ENCODE measurements around the gene CACNA2D2.

The CACNA2D2 gene

DNA sequence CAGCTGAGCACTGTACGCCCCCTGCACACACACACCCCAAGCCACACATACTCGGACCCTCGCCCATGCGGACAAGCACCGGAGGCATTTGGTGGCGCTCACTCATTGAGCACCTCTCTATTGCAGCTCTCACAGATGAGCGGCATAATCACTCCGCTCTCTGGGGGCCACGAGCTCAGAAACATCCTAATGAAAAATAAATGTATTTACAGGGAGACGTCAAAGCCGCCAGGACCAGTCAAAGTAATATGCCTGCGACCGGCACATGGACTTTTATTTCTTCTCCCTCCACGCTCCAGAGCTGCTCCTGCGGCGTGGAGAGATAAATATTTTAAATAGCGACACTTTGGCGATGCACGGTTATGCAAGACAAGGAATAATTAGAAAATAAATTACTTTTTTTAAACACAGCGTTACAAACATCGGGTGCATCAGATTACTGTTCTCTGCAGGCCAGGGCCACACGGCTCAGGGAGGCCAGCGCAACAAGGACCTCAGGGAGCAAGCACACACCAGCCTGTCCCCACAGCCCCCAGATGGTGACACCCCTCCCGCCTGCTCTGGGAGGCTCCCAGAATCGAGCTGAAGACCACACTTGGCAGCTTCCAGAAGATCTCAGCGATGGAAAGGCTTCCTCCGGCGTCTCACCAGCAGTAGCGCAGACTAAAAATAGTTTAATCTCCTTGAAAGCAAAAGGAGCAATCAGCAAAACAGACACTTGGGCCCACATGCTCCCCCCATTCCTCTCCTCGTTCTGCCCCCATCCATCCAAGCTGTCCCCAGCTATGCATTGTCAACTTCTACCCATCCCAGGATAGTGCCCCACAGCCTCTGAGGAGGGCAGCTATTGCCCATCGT lies 48.0 kb downstream of the CACNA2D2 start:
- Histone ChIP-seq H3K79me2 (ENCODE audit: insufficient read depth, low read length) (no peaks in the 10 kb centered on the region), H3K36me3 (ENCODE audit: low read length) (no peaks in the 10 kb centered on the region), H3K4me2 (ENCODE audit: low read depth, low read length, poor library complexity, severe bottlenecking) (no peak overlapping the region), H3K4me3 (ENCODE audit: insufficient read depth, low read length, poor library complexity, severe bottlenecking) (no peak overlapping the region), H3K27me3 (ENCODE audit: low read length) (no peaks in the 10 kb centered on the region), H2AFZ (ENCODE audit: low read depth, low read length, severe bottlenecking) (no peak overlapping the region), H3K9me3 (ENCODE audit: insufficient read depth, low read length) (no peaks in the 10 kb centered on the region), H3K9ac (ENCODE audit: low read length) (no peak overlapping the region), H3K9me2 (replicated peaks; ENCODE audit: insufficient read depth, low read length) (no peaks in the 10 kb centered on the region), H4K20me1 (ENCODE audit: low read depth, low read length) (no peaks in the 10 kb centered on the region), H3K27ac (ENCODE audit: low read depth, low read length) (no peak overlapping the region), H3F3A (ENCODE audit: insufficient read depth) (no peaks in the 10 kb centered on the region)
- TF ChIP-seq, protein P1, sequence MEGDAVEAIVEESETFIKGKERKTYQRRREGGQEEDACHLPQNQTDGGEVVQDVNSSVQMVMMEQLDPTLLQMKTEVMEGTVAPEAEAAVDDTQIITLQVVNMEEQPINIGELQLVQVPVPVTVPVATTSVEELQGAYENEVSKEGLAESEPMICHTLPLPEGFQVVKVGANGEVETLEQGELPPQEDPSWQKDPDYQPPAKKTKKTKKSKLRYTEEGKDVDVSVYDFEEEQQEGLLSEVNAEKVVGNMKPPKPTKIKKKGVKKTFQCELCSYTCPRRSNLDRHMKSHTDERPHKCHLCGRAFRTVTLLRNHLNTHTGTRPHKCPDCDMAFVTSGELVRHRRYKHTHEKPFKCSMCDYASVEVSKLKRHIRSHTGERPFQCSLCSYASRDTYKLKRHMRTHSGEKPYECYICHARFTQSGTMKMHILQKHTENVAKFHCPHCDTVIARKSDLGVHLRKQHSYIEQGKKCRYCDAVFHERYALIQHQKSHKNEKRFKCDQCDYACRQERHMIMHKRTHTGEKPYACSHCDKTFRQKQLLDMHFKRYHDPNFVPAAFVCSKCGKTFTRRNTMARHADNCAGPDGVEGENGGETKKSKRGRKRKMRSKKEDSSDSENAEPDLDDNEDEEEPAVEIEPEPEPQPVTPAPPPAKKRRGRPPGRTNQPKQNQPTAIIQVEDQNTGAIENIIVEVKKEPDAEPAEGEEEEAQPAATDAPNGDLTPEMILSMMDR (IDR thresholded peaks at IDR 0.05; ENCODE audit: insufficient read depth, low read length, poor library complexity, severe bottlenecking), result no peak
- TF ChIP-seq EZH2phosphoT487 (conservative IDR thresholded peaks at IDR 0.05; ENCODE audit: low read length), result no peak

DNA sequence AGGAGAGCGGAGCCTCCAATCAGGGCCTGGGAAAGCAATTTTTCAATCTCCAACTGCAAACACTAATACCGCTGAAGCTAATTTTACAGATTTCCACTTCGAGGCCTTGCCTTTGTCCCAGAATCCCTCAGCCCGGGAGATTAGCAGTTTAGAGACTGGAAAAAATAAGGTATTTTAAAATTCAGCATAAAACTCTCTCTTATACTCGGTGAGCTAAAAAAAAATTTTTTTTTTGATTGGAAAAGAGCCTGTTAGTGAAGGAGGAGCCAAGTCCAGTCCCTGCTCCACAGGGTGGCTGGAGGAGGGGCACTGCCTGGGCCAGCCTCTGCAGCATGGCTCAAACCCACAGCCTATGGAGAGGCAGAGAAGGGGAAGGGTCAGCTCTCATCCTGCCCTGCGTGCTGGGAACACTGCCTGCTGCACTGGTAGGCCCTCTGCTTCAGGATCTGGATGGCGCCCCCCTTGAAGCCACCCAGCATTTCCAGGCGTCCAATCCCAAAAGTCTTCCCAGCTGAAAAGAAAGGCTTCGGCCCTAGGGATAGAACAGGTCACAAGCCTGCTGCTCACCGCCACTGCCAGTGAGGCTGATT lies 48.9 kb downstream of the CACNA2D2 start:
- H2AFZ ChIP-seq (ENCODE audit: low read depth, low read length, severe bottlenecking), result no peak overlapping the region
- H3K27me3 ChIP-seq (ENCODE audit: low read length), result no peaks in the 10 kb centered on the region
- H3K9me3 ChIP-seq (ENCODE audit: insufficient read depth, low read length), result no peaks in the 10 kb centered on the region
- H3K9ac ChIP-seq (ENCODE audit: low read length), result no peak overlapping the region
- H3K4me2 ChIP-seq (ENCODE audit: low read depth, low read length, poor library complexity, severe bottlenecking), result no peak overlapping the region
- H3K27ac ChIP-seq (ENCODE audit: low read depth, low read length), result no peak overlapping the region
- TF ChIP-seq, protein P1 (IDR thresholded peaks at IDR 0.05; ENCODE audit: insufficient read depth, low read length, poor library complexity, severe bottlenecking), result no peak
- no peak for TF ChIP-seq EZH2phosphoT487 (conservative IDR thresholded peaks at IDR 0.05; ENCODE audit: low read length)
- H3K36me3 ChIP-seq (ENCODE audit: low read length), result no peaks in the 10 kb centered on the region
- H3F3A ChIP-seq (ENCODE audit: insufficient read depth), result no peaks in the 10 kb centered on the region
- no peak overlapping the region for H3K4me3 ChIP-seq (ENCODE audit: insufficient read depth, low read length, poor library complexity, severe bottlenecking)
- H3K9me2 ChIP-seq (replicated peaks; ENCODE audit: insufficient read depth, low read length), result no peaks in the 10 kb centered on the region
- no peaks in the 10 kb centered on the region for H3K79me2 ChIP-seq (ENCODE audit: insufficient read depth, low read length)
- H4K20me1 ChIP-seq (ENCODE audit: low read depth, low read length), result no peaks in the 10 kb centered on the region

DNA sequence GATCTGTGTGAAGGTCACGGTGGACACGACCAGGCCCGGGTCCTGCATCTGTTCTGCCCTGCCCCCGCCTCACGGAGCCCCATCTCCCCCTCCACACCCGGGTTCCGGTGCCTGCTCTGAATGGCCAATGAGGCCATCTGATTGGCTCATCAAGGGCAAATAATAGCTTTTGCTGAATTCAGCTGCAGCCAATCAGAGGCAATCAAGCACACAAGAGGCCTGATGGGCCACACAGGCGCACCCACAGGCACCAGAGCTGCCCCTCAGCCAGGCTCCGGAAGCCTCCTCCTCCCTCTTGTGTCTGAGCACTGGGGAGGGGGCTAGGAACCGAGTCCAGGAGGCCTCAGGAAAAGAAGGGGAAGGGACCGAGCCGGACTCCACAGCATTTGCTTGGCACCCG lies 49.5 kb downstream of the CACNA2D2 start:
- H3K36me3 ChIP-seq (ENCODE audit: low read length), result no peaks in the 10 kb centered on the region
- no peaks in the 10 kb centered on the region for H3K9me2 ChIP-seq (replicated peaks; ENCODE audit: insufficient read depth, low read length)
- H3F3A ChIP-seq (ENCODE audit: insufficient read depth), result no peaks in the 10 kb centered on the region
- H3K27me3 ChIP-seq (ENCODE audit: low read length), result no peaks in the 10 kb centered on the region
- no peak for TF ChIP-seq EZH2phosphoT487 (conservative IDR thresholded peaks at IDR 0.05; ENCODE audit: low read length)
- TF ChIP-seq, protein P1 (IDR thresholded peaks at IDR 0.05; ENCODE audit: insufficient read depth, low read length, poor library complexity, severe bottlenecking), result no peak
- H3K79me2 ChIP-seq (ENCODE audit: insufficient read depth, low read length), result no peaks in the 10 kb centered on the region
- no peak overlapping the region for H3K4me3 ChIP-seq (ENCODE audit: insufficient read depth, low read length, poor library complexity, severe bottlenecking)
- H3K9me3 ChIP-seq (ENCODE audit: insufficient read depth, low read length), result no peaks in the 10 kb centered on the region
- H3K4me2 ChIP-seq (ENCODE audit: low read depth, low read length, poor library complexity, severe bottlenecking), result no peak overlapping the region
- H3K9ac ChIP-seq (ENCODE audit: low read length), result no peak overlapping the region
- H3K27ac ChIP-seq (ENCODE audit: low read depth, low read length), result no peak overlapping the region
- H4K20me1 ChIP-seq (ENCODE audit: low read depth, low read length), result no peaks in the 10 kb centered on the region
- no peak overlapping the region for H2AFZ ChIP-seq (ENCODE audit: low read depth, low read length, severe bottlenecking)

All from SU-DHL-6 (cell line).